GM12878 (cell line): ENCODE data around the gene CNKSR3. TPM values are rescaled to one million over a fixed set of nuclear protein-coding genes. Genes with fewer than 3 reads are reported as not detected.

Experiments used
- ATAC-seq: fragments of 200-7000 bp; cut with Tn5 transposase; 3 replicates; pipeline ENCODE4 v1.9.1; 2020; ENCODE audit warnings: mild to moderate bottlenecking, moderate library complexity
- BruUV-seq: library from RNA; stranded (reverse); fragments of 400-500 nt; replicated peaks from 2 replicates; lab custom pipeline; 2021; lab: Mats Ljungman, UMichigan
- CTCF ChIA-PET: fragments of 300-600 bp; sonication (Branson Sonifier 250); formaldehyde crosslinking; extraction: SDS; loops from one replicate; lab custom pipeline; 2021; ENCODE audit warnings: inconsistent platforms; lab: Yijun Ruan, JAX
- POLR2A ChIA-PET: fragments of 350-600 bp; formaldehyde crosslinking; extraction: SDS; loops from one replicate; lab custom pipeline; 2021; ENCODE audit warnings: inconsistent platforms; lab: Charles Lee
- RAD21 ChIA-PET: fragments of 300-600 bp; sonication (Branson Sonifier 250); formaldehyde crosslinking; loops from one replicate; lab custom pipeline; 2023; ENCODE audit warnings: antibody characterized with exemption; ENCODE audit not compliant: unreplicated experiment; lab: Charles Lee
- SMC1A ChIA-PET: fragments of 300-600 bp; sonication (Branson Sonifier 250); formaldehyde crosslinking; loops from one replicate; lab custom pipeline; 2023; ENCODE audit not compliant: unreplicated experiment, uncharacterized antibody; lab: Charles Lee
- DNase-seq: peaks from one replicate; pipeline ENCODE4 v3.0.0-alpha.2; 2011; ENCODE audit warnings: low read depth, low spot score
- FAIRE-seq: peaks from 3 replicates; lab custom pipeline; 2011; peaks lifted over from hg19 to GRCh38; lab: Jason Lieb, UNC
- H2AFZ ChIP-seq: 2 replicates; pipeline ENCODE4 v1.6.0; 2011; ENCODE audit warnings: low read depth, low read length, control low read depth; ENCODE audit not compliant: control insufficient read depth
- H3K27ac ChIP-seq: 2 replicates; pipeline ENCODE4 v1.5.1; 2011; ENCODE audit warnings: control low read depth; ENCODE audit not compliant: control insufficient read depth, insufficient read depth
- H3K27me3 ChIP-seq, 2 experiments: replicated peaks in 1 of 2; 2 replicates each; pipeline versions ENCODE4 v1.6.0 to v1.6.1; 2011; ENCODE audit warnings: low read length in 1 of 2; ENCODE audit not compliant: control insufficient read depth in 2 of 2, insufficient read depth in 2 of 2
- H3K36me3 ChIP-seq, 2 experiments: 2 replicates each; pipeline ENCODE4 v1.5.1; 2011; ENCODE audit warnings: low read length in 1 of 2; ENCODE audit not compliant: control insufficient read depth in 2 of 2, insufficient read depth in 2 of 2
- H3K4me1 ChIP-seq: 2 replicates; pipeline ENCODE4 v1.6.1; 2011; ENCODE audit warnings: mild to moderate bottlenecking, low read length, moderate library complexity, mixed read lengths; ENCODE audit not compliant: control insufficient read depth, insufficient read depth
- H3K4me2 ChIP-seq: 2 replicates; pipeline ENCODE4 v1.6.0; 2011; ENCODE audit warnings: control low read depth; ENCODE audit not compliant: control insufficient read depth, insufficient read depth
- H3K4me3 ChIP-seq: fragments of 200-600 bp; sonication (generic); 2 replicates; pipeline ENCODE4 v1.5.1; 2016
- H3K79me2 ChIP-seq: 2 replicates; pipeline ENCODE4 v1.6.0; 2011; ENCODE audit warnings: low read length; ENCODE audit not compliant: control insufficient read depth, insufficient read depth
- H3K9ac ChIP-seq: 2 replicates; pipeline ENCODE4 v1.8.0; 2011; ENCODE audit warnings: low read length, control low read depth, mixed read lengths; ENCODE audit not compliant: control insufficient read depth, insufficient read depth
- H3K9me3 ChIP-seq: replicated peaks from 3 replicates; pipeline ENCODE4 v1.5.1; 2011; ENCODE audit warnings: mild to moderate bottlenecking, low read length; ENCODE audit not compliant: control insufficient read depth, insufficient read depth
- H4K20me1 ChIP-seq: 2 replicates; pipeline ENCODE4 v1.6.0; 2011; ENCODE audit not compliant: control insufficient read depth, insufficient read depth
- FOXM1 ChIP-seq: IDR thresholded peaks from 2 replicates; pipeline ENCODE4 v1.6.1; 2012; ENCODE audit warnings: low read depth, mild to moderate bottlenecking, inconsistent platforms, low read length, moderate library complexity
- IKZF2 ChIP-seq, 2 experiments: fragments of 450-650 bp; IDR thresholded peaks; 2 replicates each; pipeline ENCODE4 v1.6.1; 2017; ENCODE audit warnings: mild to moderate bottlenecking in 2 of 2, moderate library complexity in 2 of 2
- MTA3 ChIP-seq: IDR thresholded peaks from 2 replicates; pipeline ENCODE4 v1.6.1; 2012; ENCODE audit warnings: low read length, inconsistent platforms, borderline replicate concordance
- NFYB ChIP-seq: IDR thresholded peaks from 2 replicates; pipeline ENCODE4 v1.6.1; 2011; ENCODE audit warnings: low read depth, mild to moderate bottlenecking, low read length, improper control_type of control experiment, moderate library complexity; ENCODE audit not compliant: insufficient read depth
- NR2F1 ChIP-seq: fragments of 450-650 bp; conservative IDR thresholded peaks from 2 replicates; pipeline ENCODE4 v1.6.1; 2017; ENCODE audit warnings: mild to moderate bottlenecking
- RBBP5 ChIP-seq: fragments of 200-600 bp; sonication (generic); conservative IDR thresholded peaks from 2 replicates; pipeline ENCODE4 v1.6.1; 2016
- RCOR1 ChIP-seq: conservative IDR thresholded peaks from 2 replicates; pipeline ENCODE4 v1.6.1; 2012; ENCODE audit warnings: low read depth, low read length, improper control_type of control experiment
- WGBS: methylation state at CpG from one replicate; pipeline ENCODE4 v1.1.6; 2016; ENCODE audit warnings: low lambda C conversion rate; ENCODE audit not compliant: insufficient replicate concordance, insufficient coverage; ENCODE audit errors: missing lambda C conversion rate; 5-methylcytosine and 5-hydroxymethylcytosine counted together
- in situ Hi-C: fragments of 300-500 bp; cut with MboI; formaldehyde crosslinking; loops from 9 replicates; pipeline ENCODE4 v1.14.3; 2018; ENCODE audit warnings: mixed read lengths
- intact Hi-C: fragments of 100-400 bp; cut with micrococcal nuclease; formaldehyde crosslinking; loops from one replicate; pipeline ENCODE4 v1.14.2; 2022; ENCODE audit not compliant: unreplicated experiment
- polyA plus RNA-seq, 11 experiments: library from polyadenylated mRNA; depleted of rRNA in 4 of 11; unstranded in 6 of 11; stranded (reverse) in 5 of 11; fragments of >200 nt; fragmentation: Nextera tagmentation in 4 of 11; fragmentation: Illumina TruSeq in 1 of 11; extraction: Ambion mirVana in 4 of 11; extraction: Trizol in 1 of 11; gene quantifications; 1 replicate in 1 of 11; 2 replicates in 10 of 11; pipeline versions ENCODE4 v1.2.1 to v1.2.3, GENCODE V29; 2011 to 2016; ENCODE audit warnings: inconsistent platforms in 2 of 11, missing spikeins in 2 of 11, low read depth in 1 of 11
- total RNA-seq, 4 experiments: library from RNA; depleted of rRNA in 3 of 4; stranded (reverse); fragments of >200 nt in 3 of 4; fragmentation: Illumina TruSeq in 1 of 4; extraction: Trizol in 1 of 4; gene quantifications; 2 replicates each; pipeline versions ENCODE4 v1.2.1 to v1.2.3, GENCODE V29; 2013 to 2021
- TF ChIP-seq, protein P1 (sequence below): IDR thresholded peaks from 2 replicates; pipeline ENCODE4 v1.6.1; 2011; ENCODE audit warnings: borderline replicate concordance, low read depth, mild to moderate bottlenecking, moderate library complexity, mixed read lengths, low read length; ENCODE audit not compliant: insufficient read depth; ENCODE audit errors: extremely low read length
- TF ChIP-seq, protein P2 (sequence below): IDR thresholded peaks from 2 replicates; pipeline ENCODE4 v1.6.1; 2011; ENCODE audit warnings: mild to moderate bottlenecking, low read depth, low read length, moderate library complexity; ENCODE audit not compliant: insufficient replicate concordance
- TF ChIP-seq, protein P3 (sequence below): fragments of 450-650 bp; IDR thresholded peaks from 2 replicates; pipeline ENCODE4 v1.6.1; 2014; ENCODE audit warnings: mild to moderate bottlenecking

Gene CNKSR3
- total and polyA plus RNA-seq, 10 of the 15 experiments (the other 5 are each of a cell fraction or from before 2014, with no cell fraction given): under 0.01 to 0.48 (median 0.12) TPM; not detected in 2

DNA sequence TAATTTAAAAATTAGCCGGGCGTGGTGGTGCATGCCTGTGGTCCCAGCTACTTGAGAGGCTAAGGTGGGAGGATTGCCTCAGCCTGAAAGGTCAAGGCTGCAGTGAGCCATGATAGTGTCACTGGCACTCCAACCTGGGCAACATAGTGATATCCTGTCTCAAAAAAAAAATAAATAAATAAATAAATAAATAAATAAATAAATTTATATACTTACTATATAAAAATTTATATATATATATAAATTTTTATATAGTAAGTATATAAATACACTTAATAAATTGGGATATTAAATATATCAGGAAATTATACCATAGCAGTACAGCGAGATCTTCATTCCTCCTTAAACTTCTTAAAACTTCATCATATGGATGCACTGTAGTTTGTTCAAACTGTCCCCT lies 130.9 kb downstream of the CNKSR3 start:
- intact Hi-C loops (no loop called here), in situ Hi-C loops (no loop called here)
- ATAC-seq: no peak
- Histone ChIP-seq H3K79me2 (no peaks in the 10 kb centered on the region), H4K20me1 (no peaks in the 10 kb centered on the region), H3K9ac (no peak overlapping the region), H3K27ac (no peak overlapping the region), H3K4me1 (no peaks in the 10 kb centered on the region), H3K4me3 (no peak overlapping the region), H3K4me2 (no peak overlapping the region), H3K27me3 (peaks cover 0 to 2% of the 10 kb centered on the region in 2 experiments; a peak in 1 of 4 replicates), H2AFZ (no peak overlapping the region), H3K9me3 (no peaks in the 10 kb centered on the region; the same call in 2 of the 3 replicates), H3K36me3 (no peaks in the 10 kb centered on the region)
- BruUV-seq: no TSS peak
- no peak for FAIRE-seq
- TF ChIP-seq IKZF2 (IDR thresholded peaks at IDR 0.05) (no peak), RBBP5 (no peak), NR2F1 (no peak), NFYB (no peak), MTA3 (no peak), RCOR1 (no peak), FOXM1 (no peak)
- TF ChIP-seq, protein P1, sequence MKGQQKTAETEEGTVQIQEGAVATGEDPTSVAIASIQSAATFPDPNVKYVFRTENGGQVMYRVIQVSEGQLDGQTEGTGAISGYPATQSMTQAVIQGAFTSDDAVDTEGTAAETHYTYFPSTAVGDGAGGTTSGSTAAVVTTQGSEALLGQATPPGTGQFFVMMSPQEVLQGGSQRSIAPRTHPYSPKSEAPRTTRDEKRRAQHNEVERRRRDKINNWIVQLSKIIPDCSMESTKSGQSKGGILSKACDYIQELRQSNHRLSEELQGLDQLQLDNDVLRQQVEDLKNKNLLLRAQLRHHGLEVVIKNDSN: no peak
- TF ChIP-seq, protein P2, sequence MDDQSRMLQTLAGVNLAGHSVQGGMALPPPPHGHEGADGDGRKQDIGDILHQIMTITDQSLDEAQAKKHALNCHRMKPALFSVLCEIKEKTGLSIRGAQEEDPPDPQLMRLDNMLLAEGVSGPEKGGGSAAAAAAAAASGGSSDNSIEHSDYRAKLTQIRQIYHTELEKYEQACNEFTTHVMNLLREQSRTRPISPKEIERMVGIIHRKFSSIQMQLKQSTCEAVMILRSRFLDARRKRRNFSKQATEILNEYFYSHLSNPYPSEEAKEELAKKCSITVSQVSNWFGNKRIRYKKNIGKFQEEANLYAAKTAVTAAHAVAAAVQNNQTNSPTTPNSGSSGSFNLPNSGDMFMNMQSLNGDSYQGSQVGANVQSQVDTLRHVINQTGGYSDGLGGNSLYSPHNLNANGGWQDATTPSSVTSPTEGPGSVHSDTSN: no peak
- TF ChIP-seq, protein P3, sequence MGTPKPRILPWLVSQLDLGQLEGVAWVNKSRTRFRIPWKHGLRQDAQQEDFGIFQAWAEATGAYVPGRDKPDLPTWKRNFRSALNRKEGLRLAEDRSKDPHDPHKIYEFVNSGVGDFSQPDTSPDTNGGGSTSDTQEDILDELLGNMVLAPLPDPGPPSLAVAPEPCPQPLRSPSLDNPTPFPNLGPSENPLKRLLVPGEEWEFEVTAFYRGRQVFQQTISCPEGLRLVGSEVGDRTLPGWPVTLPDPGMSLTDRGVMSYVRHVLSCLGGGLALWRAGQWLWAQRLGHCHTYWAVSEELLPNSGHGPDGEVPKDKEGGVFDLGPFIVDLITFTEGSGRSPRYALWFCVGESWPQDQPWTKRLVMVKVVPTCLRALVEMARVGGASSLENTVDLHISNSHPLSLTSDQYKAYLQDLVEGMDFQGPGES: no peak
- ChIA-PET RAD21 (no interaction called here), POLR2A (no interaction called here), SMC1A (no interaction called here), CTCF (interaction anchor here (0.6 kb wide), 1 partner anchor 102 kb away, joined by 3 read pairs; no protein-coding TSS in a partner anchor)
- DNase-seq: no peak
- WGBS: 34% methylated on average over 3 of the region's 3 CpGs
